ENCODE results near the gene CALY.

CALY gene

GRCh38 chr10:133302230-133302629, 34.5 kb downstream of the CALY start:
- Histone ChIP-seq H3K4me1 (peaks cover 7 to 29% (median 20%) of the 10 kb centered on the region in 10 experiments), H3K27me3 (no peaks in the 10 kb centered on the region), H3K4me2 (no peak overlapping the region), H4K20me1 (peaks cover 54 to 87% (median 68%) of the 10 kb centered on the region in 11 experiments), H3K27ac (no peak overlapping the region), H3K9me3 (replicated peaks in 1 of 11) (no peaks in the 10 kb centered on the region), H3K9ac (no peak overlapping the region), H3K36me3 (peaks cover 59 to 81% (median 68%) of the 10 kb centered on the region in 11 experiments), H3K4me3 (no peak overlapping the region)
- TF ChIP-seq Cebpa-rat (IDR thresholded peaks at IDR 0.05): no peak

GRCh38 chr10:133299738-133300137, 37.0 kb downstream of the CALY start:
- no peak overlapping the region for H3K4me2 ChIP-seq
- no peaks in the 10 kb centered on the region for H3K9me3 ChIP-seq (replicated peaks in 1 of 11)
- no peaks in the 10 kb centered on the region for H3K27me3 ChIP-seq
- H3K4me1 ChIP-seq: peaks cover 0 to 19% (median 3%) of the 10 kb centered on the region in 10 experiments; a peak in 14 of 20 replicates
- TF ChIP-seq Cebpa-rat (IDR thresholded peaks at IDR 0.05): no peak
- no peak overlapping the region for H3K27ac ChIP-seq
- peaks cover 84 to 94% (median 90%) of the 10 kb centered on the region in 11 experiments for H3K36me3 ChIP-seq
- H4K20me1 ChIP-seq: peaks cover 32 to 75% (median 47%) of the 10 kb centered on the region in 11 experiments
- no peak overlapping the region for H3K4me3 ChIP-seq
- no peak overlapping the region for H3K9ac ChIP-seq

- no peak overlapping the region for H3K4me3 ChIP-seq
- H3K9ac ChIP-seq: no peak overlapping the region
- no peaks in the 10 kb centered on the region for H3K27me3 ChIP-seq
- H4K20me1 ChIP-seq: peaks cover 27 to 75% (median 43%) of the 10 kb centered on the region in 11 experiments
- no peaks in the 10 kb centered on the region for H3K9me3 ChIP-seq (replicated peaks in 1 of 11)
- no peak overlapping the region for H3K4me2 ChIP-seq
- no peak for TF ChIP-seq Cebpa-rat (IDR thresholded peaks at IDR 0.05)
- peaks cover 0 to 22% (median 9%) of the 10 kb centered on the region in 10 experiments; a peak in 17 of 20 replicates for H3K4me1 ChIP-seq
- peaks cover 87 to 99% (median 92%) of the 10 kb centered on the region in 11 experiments for H3K36me3 ChIP-seq
- H3K27ac ChIP-seq: no peak overlapping the region
Measured at GRCh38 chr10:133299224-133299623, 37.5 kb downstream of the CALY start.

GRCh38 chr10:133298466-133298865, 38.2 kb downstream of the CALY start:
- H4K20me1 ChIP-seq: peaks cover 19 to 75% (median 41%) of the 10 kb centered on the region in 11 experiments
- peaks cover 82 to 99% (median 96%) of the 10 kb centered on the region in 11 experiments for H3K36me3 ChIP-seq
- no peak for TF ChIP-seq Cebpa-rat (IDR thresholded peaks at IDR 0.05)

DNA sequence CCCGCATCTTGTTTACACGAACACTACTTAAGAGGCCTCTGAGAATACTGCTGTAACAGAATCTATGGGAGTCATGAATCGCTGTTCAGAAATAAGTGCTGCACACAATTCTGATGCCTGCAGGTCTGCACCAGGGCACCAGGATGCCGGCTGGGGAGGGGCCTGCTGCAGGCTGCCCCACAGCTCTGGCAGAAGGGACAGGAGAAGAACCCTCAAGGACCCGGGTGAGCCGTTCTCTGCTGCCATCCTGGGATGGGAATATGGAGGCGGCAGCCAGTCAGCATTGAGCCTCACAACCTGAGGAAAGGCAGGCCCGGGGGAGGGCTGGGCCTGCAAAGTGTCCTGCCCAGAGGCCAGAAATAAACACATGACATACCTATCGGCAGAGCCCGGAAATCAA, 39.2 kb downstream of the CALY start:
- peaks cover 78 to 100% (median 96%) of the 10 kb centered on the region in 11 experiments for H3K36me3 ChIP-seq

More at GRCh38 chr10:133298466-133298865, 38.2 kb downstream of the CALY start:
- no peaks in the 10 kb centered on the region for H3K27me3 ChIP-seq
- no peak overlapping the region for H3K4me2 ChIP-seq
- peaks cover 0 to 27% (median 16%) of the 10 kb centered on the region in 10 experiments; a peak in 18 of 20 replicates for H3K4me1 ChIP-seq
- no peak overlapping the region for H3K4me3 ChIP-seq
- H3K27ac ChIP-seq: no peak overlapping the region
- H3K9ac ChIP-seq: peak overlapping the region in 1 of 11 experiments; percentile 21; a peak in 2 of 22 replicates
- H3K9me3 ChIP-seq (replicated peaks in 1 of 11): no peaks in the 10 kb centered on the region

DNA sequence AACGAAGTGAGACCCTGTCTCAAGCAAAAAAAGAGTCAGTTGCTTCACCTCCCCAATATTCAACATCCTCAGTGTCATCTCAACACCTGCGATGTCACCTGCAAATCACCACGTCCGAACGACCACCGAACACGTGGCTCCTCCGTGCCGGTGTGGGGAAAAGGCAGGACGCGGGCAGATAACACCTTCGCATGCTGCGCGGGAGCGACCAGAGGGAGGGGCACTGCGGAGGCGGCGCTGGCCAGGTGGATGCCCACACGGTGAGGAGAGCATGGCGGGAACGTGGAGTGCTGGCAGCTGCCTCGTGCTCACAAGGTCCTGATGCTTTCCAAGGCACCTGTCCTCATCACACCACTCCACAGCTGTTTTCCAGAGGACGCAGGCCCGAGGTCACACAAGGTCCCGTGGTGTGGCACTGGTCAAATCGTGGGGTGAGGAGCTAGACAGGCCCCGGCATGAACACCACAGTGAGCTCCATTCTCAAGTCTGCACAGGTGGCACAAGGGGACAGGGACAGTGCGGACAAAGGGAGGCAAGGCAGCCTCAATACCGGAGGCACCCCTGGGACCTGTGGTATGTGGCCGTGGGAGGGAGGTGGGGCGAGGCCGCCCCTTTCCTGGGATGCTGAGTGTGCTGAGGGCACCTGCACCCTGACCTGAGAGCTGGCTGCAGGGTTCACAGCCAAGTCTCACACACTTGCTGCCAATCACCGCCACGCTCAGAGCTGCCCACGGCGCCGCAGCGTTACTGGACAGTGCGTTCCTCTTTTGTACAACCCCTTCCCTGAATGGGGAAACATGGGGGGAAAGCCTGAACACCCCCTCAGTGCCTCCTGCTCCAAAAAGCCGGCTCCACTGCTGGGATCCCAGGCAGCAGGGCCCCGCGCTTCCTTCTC, 41.0 kb downstream of the CALY start:
- Histone ChIP-seq H3K4me2 (peak overlapping the region in 2 of 11 experiments; percentile 32 to 87; a peak in 2 of 22 replicates), H4K20me1 (peaks cover 0 to 60% (median 24%) of the 10 kb centered on the region in 11 experiments; a peak in 19 of 22 replicates), H3K4me3 (no peak overlapping the region), H3K4me1 (peaks cover 0 to 45% (median 29%) of the 10 kb centered on the region in 10 experiments; a peak in 19 of 20 replicates), H3K9ac (no peak overlapping the region), H3K36me3 (peaks cover 70 to 91% (median 87%) of the 10 kb centered on the region in 11 experiments), H3K9me3 (replicated peaks in 1 of 11) (no peaks in the 10 kb centered on the region), H3K27ac (no peak overlapping the region), H3K27me3 (no peaks in the 10 kb centered on the region)
- TF ChIP-seq Cebpa-rat (IDR thresholded peaks at IDR 0.05): no peak

More for the DNA sequence above, 39.2 kb downstream of the CALY start:
- no peak overlapping the region for H3K9ac ChIP-seq
- H3K27me3 ChIP-seq: no peaks in the 10 kb centered on the region
- no peak for TF ChIP-seq Cebpa-rat (IDR thresholded peaks at IDR 0.05)
- H4K20me1 ChIP-seq: peaks cover 9 to 74% (median 39%) of the 10 kb centered on the region in 11 experiments; a peak in 21 of 22 replicates
- H3K27ac ChIP-seq: no peak overlapping the region
- H3K4me3 ChIP-seq: no peak overlapping the region
- H3K9me3 ChIP-seq (replicated peaks in 1 of 11): no peaks in the 10 kb centered on the region
- H3K4me2 ChIP-seq: no peak overlapping the region
- peaks cover 0 to 37% (median 26%) of the 10 kb centered on the region in 10 experiments; a peak in 19 of 20 replicates for H3K4me1 ChIP-seq

DNA sequence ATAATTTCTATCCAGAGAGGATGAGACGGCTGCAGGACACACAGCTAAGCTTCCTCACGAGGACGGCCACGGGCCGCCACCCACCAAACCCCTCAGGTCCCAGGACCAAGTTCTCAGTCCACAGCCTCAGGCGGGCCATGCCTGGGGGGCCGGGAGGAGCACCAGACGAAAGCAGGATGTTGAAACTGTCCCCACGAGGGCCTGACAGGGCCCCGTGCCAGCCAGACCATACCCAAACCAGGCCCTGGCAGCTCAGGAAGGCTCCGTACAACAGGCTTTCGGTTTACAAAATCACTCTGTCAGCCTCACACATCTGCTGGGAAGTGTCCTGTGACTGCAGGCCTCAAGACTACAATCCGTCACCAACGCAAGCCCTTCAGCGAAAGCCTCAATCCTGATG, 42.5 kb downstream of the CALY start:
- H3K4me1 ChIP-seq: peaks cover 0 to 45% (median 29%) of the 10 kb centered on the region in 10 experiments; a peak in 19 of 20 replicates
- TF ChIP-seq Cebpa-rat (IDR thresholded peaks at IDR 0.05): no peak
- H3K4me2 ChIP-seq: peak overlapping the region in 9 of 11 experiments; percentile 11 to 98 (median 90); a peak in 18 of 22 replicates
- peaks cover 0 to 58% (median 13%) of the 10 kb centered on the region in 11 experiments; a peak in 19 of 22 replicates for H4K20me1 ChIP-seq
- H3K9ac ChIP-seq: peak overlapping the region in 10 of 11 experiments; percentile 2 to 66 (median 39); a peak in 18 of 22 replicates
- peaks cover 70 to 91% (median 87%) of the 10 kb centered on the region in 11 experiments for H3K36me3 ChIP-seq
- H3K27ac ChIP-seq: peak overlapping the region in 10 of 11 experiments; percentile 31 to 70 (median 57); a peak in 20 of 22 replicates
- H3K4me3 ChIP-seq: no peak overlapping the region
- H3K9me3 ChIP-seq (replicated peaks in 1 of 11): no peaks in the 10 kb centered on the region
- H3K27me3 ChIP-seq: no peaks in the 10 kb centered on the region

GRCh38 chr10:133293810-133294119, 42.9 kb downstream of the CALY start:
- H3K9ac ChIP-seq: peak overlapping the region in 8 of 11 experiments; percentile 6 to 66 (median 34); a peak in 13 of 22 replicates
- peaks cover 0 to 53% (median 13%) of the 10 kb centered on the region in 11 experiments; a peak in 19 of 22 replicates for H4K20me1 ChIP-seq
- H3K9me3 ChIP-seq (replicated peaks in 1 of 11): no peaks in the 10 kb centered on the region
- TF ChIP-seq Cebpa-rat (IDR thresholded peaks at IDR 0.05): no peak
- peaks cover 0 to 45% (median 29%) of the 10 kb centered on the region in 10 experiments; a peak in 19 of 20 replicates for H3K4me1 ChIP-seq
- peaks cover 70 to 91% (median 87%) of the 10 kb centered on the region in 11 experiments for H3K36me3 ChIP-seq
- H3K4me2 ChIP-seq: peak overlapping the region in 9 of 11 experiments; percentile 60 to 98 (median 90); a peak in 17 of 22 replicates
- H3K4me3 ChIP-seq: peak overlapping the region in 1 of 10 experiments; percentile 30; a peak in 1 of 20 replicates
- peak overlapping the region in 10 of 11 experiments; percentile 31 to 70 (median 57); a peak in 20 of 22 replicates for H3K27ac ChIP-seq
- no peaks in the 10 kb centered on the region for H3K27me3 ChIP-seq

All from BLaER1 treated with 17β-estradiol and CSF1 and Interleukin-3, amounts not matched to agents 10 nM and 100 nM (cell line).